Tibial artery (tissue), 4 donors: ENCODE data around the gene BMF.

ENCODE experiments used
- DNase-seq, 2 donors: peaks; one replicate each; pipeline ENCODE4 v3.0.0-alpha.2; 2019
- H3K27ac ChIP-seq, 2 donors: fragments of 200-600 bp; sonication (generic) in 1 of 2; 1 replicate in 1 of 2; 2 replicates in 1 of 2; pipeline ENCODE4 v1.5.1; 2018 to 2019; ENCODE audit warnings: mild to moderate bottlenecking in 1 of 2
- H3K27me3 ChIP-seq, 2 donors: fragments of 200-600 bp; sonication (generic) in 1 of 2; one replicate each; pipeline versions ENCODE4 v1.5.1 to v1.6.0; 2016 to 2019
- H3K36me3 ChIP-seq, 3 donors: fragments of 200-600 bp; sonication (generic) in 2 of 3; one replicate each; pipeline ENCODE4 v1.5.1; 2016 to 2019; ENCODE audit warnings: mild to moderate bottlenecking in 2 of 3
- H3K4me1 ChIP-seq, 4 donors: fragments of 200-600 bp; sonication (generic) in 2 of 4; 1 replicate in 3 of 4; 2 replicates in 1 of 4; pipeline ENCODE4 v1.5.1; 2016 to 2019
- H3K4me3 ChIP-seq, 2 donors: fragments of 200-600 bp; sonication (generic) in 1 of 2; 1 replicate in 1 of 2; 2 replicates in 1 of 2; pipeline ENCODE4 v1.5.1; 2018 to 2019; ENCODE audit warnings: mild to moderate bottlenecking in 2 of 2
- H3K9me3 ChIP-seq, 3 donors: fragments of 200-600 bp; sonication (generic) in 1 of 3; one replicate each; pipeline ENCODE4 v1.5.1; 2016 to 2019
- intact Hi-C: fragments of 100-400 bp; cut with DNase I; formaldehyde crosslinking; loops from one replicate; pipeline ENCODE4 v1.15.0; 2023; ENCODE audit warnings: low total_unique reads
- TF ChIP-seq, protein P1 (sequence below), 2 experiments: fragments of 200-600 bp in 1 of 2; fragments of 450-650 bp in 1 of 2; IDR thresholded peaks; one replicate each; pipeline ENCODE4 v1.5.1; 2017 to 2019; ENCODE audit warnings: antibody characterized with exemption in 2 of 2, mild to moderate bottlenecking in 1 of 2, moderate library complexity in 1 of 2

Gene BMF

DNA sequence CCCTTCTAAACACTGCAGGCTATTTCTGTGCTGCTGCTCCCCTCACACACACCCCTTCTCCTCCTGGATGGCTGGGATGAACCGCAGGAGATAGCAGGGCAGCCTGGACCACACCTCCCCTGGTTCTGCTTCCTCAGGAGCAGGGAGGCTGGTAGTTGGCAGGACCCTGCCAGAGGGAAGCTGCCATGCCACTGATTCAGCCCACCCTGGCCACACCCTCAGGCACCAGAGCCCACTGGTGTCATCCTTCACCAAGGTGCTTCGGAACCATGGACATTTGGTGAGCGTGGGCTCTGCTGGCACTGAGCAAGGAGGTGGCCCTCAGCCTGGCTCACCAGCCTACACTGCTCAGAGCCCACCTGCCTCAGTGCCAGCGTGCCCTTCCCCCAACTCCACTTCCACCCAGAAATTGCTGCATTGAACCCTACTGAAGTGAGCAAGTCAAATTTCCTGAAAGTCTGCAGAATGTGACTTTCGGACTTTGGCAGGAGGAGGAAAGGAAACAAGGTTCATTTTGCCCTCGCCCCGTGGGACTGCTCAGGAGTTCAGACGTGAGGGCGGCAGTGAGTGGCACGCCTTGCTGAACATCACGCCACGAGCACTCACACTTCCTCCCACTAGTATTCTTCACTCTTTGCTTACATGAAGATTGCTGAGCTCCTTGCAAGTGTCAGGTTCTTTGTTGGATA lies 26.3 kb downstream of the BMF start:
- TF ChIP-seq, protein P1, sequence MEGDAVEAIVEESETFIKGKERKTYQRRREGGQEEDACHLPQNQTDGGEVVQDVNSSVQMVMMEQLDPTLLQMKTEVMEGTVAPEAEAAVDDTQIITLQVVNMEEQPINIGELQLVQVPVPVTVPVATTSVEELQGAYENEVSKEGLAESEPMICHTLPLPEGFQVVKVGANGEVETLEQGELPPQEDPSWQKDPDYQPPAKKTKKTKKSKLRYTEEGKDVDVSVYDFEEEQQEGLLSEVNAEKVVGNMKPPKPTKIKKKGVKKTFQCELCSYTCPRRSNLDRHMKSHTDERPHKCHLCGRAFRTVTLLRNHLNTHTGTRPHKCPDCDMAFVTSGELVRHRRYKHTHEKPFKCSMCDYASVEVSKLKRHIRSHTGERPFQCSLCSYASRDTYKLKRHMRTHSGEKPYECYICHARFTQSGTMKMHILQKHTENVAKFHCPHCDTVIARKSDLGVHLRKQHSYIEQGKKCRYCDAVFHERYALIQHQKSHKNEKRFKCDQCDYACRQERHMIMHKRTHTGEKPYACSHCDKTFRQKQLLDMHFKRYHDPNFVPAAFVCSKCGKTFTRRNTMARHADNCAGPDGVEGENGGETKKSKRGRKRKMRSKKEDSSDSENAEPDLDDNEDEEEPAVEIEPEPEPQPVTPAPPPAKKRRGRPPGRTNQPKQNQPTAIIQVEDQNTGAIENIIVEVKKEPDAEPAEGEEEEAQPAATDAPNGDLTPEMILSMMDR (IDR thresholded peaks at IDR 0.05) = no peak
- DNase-seq = no peak
- Histone ChIP-seq H3K4me3 (peak overlapping the region; percentile 33 to 40), H3K27ac (peak overlapping the region; percentile 49 to 62), H3K27me3 (no peaks in the 10 kb centered on the region), H3K4me1 (peaks cover 0 to 38% (median 24%) of the 10 kb centered on the region in 4 donors), H3K36me3 (no peaks in the 10 kb centered on the region), H3K9me3 (no peaks in the 10 kb centered on the region)
- intact Hi-C loops = no loop called here

DNA sequence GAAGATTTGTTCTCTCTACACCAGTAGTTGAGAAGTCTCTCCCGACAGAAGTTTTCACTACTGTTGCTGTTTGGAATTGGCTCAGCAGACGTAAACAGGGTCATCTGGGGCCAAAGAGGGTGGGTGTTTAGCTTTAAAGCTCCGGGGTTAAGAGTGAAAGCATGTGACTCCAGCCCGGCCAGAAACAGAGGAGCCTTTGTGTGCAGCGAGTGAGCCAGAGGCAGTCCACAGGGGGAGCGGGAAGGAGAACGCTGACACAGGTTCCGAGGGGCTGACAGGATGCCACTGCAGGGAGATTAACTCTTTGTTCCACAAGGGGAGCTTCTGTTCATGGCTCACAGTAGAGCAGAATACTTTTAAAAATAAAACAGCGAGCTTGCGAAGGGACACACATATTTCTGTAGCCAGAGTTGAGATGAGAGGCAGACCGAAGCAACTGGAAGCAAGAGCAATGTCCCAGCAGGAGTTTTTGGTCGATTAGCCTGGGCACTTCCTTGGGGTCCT lies 26.9 kb downstream of the BMF start:
- Histone ChIP-seq H3K27ac (peak overlapping the region; percentile 49 to 62), H3K9me3 (no peaks in the 10 kb centered on the region), H3K4me3 (peak overlapping the region; percentile 33 to 40), H3K36me3 (no peaks in the 10 kb centered on the region), H3K4me1 (peaks cover 0 to 32% (median 19%) of the 10 kb centered on the region in 4 donors), H3K27me3 (no peaks in the 10 kb centered on the region)
- peak; percentile 76 to 82 for DNase-seq
- TF ChIP-seq, protein P1 (IDR thresholded peaks at IDR 0.05) = no peak
- intact Hi-C loops = no loop called here

DNA sequence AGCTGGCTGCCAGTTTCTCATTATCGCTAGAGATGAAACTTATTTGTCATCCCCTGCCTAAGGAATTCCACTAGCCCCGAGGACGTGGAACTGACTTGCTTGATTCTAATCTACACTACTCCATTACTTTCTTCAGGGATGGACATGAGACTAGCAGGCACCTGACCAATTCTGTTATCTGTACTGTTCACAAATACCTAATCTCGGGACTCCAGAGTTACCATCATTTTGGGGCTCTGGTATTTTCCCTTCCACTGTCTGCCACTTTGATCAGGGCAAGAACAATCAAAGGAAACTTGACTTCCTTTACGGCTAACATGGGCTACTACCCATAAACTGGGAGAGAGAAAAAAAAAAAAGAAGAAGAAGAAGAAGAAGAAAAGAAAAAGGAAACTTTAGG lies 27.8 kb downstream of the BMF start:
- peak overlapping the region in 1 of 2 donors; percentile 49 for H3K27ac ChIP-seq
- TF ChIP-seq, protein P1 (IDR thresholded peaks at IDR 0.05) = no peak
- no peaks in the 10 kb centered on the region for H3K27me3 ChIP-seq
- H3K4me3 ChIP-seq = no peak overlapping the region
- H3K9me3 ChIP-seq = no peaks in the 10 kb centered on the region
- H3K36me3 ChIP-seq = no peaks in the 10 kb centered on the region
- DNase-seq = peak in 1 of 2 donors; percentile 13
- intact Hi-C loops = no loop called here
- peaks cover 0 to 23% (median 15%) of the 10 kb centered on the region in 4 donors for H3K4me1 ChIP-seq

DNA sequence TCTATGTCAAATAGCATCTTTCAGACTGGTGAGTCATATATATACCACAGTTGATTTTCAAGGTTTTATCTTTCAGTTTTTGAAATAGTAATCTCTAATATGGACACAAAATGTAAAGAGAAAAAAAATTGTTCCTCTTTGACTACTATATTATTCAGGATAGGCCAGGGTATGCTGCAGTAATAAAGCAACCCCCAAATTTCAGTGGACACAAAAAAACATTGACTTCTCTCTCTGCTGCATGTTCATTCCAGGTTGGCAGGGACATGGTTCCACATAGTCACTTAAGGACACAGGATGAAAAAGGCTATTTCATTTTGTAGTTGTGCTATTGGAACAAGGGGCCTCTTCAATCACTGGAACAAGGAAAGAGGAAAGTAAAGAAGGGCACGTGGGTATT lies 28.6 kb downstream of the BMF start:
- Histone ChIP-seq H3K27ac (no peak overlapping the region), H3K36me3 (no peaks in the 10 kb centered on the region), H3K9me3 (no peaks in the 10 kb centered on the region), H3K4me1 (peaks cover 0 to 21% (median 15%) of the 10 kb centered on the region in 4 donors), H3K4me3 (no peak overlapping the region), H3K27me3 (no peaks in the 10 kb centered on the region)
- DNase-seq = no peak
- intact Hi-C loops = no loop called here
- TF ChIP-seq, protein P1 (IDR thresholded peaks at IDR 0.05) = no peak

DNA sequence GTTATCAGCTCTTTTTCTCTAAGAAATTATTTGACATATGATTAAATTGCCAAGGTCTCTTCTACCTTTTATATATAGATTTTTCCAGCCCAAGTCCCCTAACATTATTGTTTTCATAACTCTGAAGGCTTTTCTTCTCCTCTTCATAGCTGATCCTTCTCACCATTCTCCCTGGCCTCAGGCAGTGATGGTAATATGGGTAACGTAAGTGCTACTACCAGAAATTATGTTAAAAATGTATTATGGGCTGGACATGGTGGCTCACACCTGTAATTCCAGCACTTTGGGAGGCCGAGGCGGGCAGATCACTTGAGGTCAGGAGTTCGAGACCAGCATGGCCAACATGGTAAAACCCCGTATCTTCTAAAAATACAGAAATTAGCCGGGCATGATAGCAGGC lies 29.2 kb downstream of the BMF start:
- DNase-seq = no peak
- intact Hi-C loops = no loop called here

More for the DNA sequence above, 29.2 kb downstream of the BMF start:
- TF ChIP-seq, protein P1 (IDR thresholded peaks at IDR 0.05) = no peak
- no peaks in the 10 kb centered on the region for H3K36me3 ChIP-seq
- H3K27me3 ChIP-seq = no peaks in the 10 kb centered on the region
- peaks cover 0 to 21% (median 15%) of the 10 kb centered on the region in 4 donors for H3K4me1 ChIP-seq
- H3K4me3 ChIP-seq = no peak overlapping the region
- no peaks in the 10 kb centered on the region for H3K9me3 ChIP-seq
- no peak overlapping the region for H3K27ac ChIP-seq
